GM19395 (cell line): Measurements from ENCODE around the gene ADGRV1.
"Not testable (repeated sequence)": the region's sequence is repeated elsewhere in the genome, so short reads cannot be mapped to it uniquely, and the experiment has no call there.

Experiments
- ATAC-seq: cut with Tn5 transposase; IDR thresholded peaks from one replicate; pipeline ENCODE4 v1.9.1; 2021; ENCODE audit warnings: mild to moderate bottlenecking, moderate library complexity; ENCODE audit not compliant: unreplicated experiment

Gene ADGRV1

GRCh38 chr5:90803381-90803780 is 244.8 kb downstream of the ADGRV1 start:
- no peak for ATAC-seq

GRCh38 chr5:90803876-90804275 is 245.3 kb downstream of the ADGRV1 start:
- no peak for ATAC-seq

GRCh38 chr5:90807496-90807895 is 248.9 kb downstream of the ADGRV1 start:
- no peak for ATAC-seq

- ATAC-seq: no peak
Observed at GRCh38 chr5:90809311-90810056, 250.9 kb downstream of the ADGRV1 start.

- ATAC-seq: no peak
Observed at GRCh38 chr5:90810211-90810610, 251.6 kb downstream of the ADGRV1 start.

GRCh38 chr5:90813392-90813791 is 254.8 kb downstream of the ADGRV1 start:
- no peak for ATAC-seq

GRCh38 chr5:90822062-90822461 is 263.5 kb downstream of the ADGRV1 start:
- ATAC-seq: not testable (repeated sequence)

GRCh38 chr5:90824436-90824835 is 265.8 kb downstream of the ADGRV1 start:
- ATAC-seq: no peak

GRCh38 chr5:90830058-90830457 is 271.5 kb downstream of the ADGRV1 start:
- no peak for ATAC-seq

GRCh38 chr5:90833753-90834152 is 275.2 kb downstream of the ADGRV1 start:
- no peak for ATAC-seq

GRCh38 chr5:90834711-90835110 is 276.1 kb downstream of the ADGRV1 start:
- ATAC-seq: no peak

- no peak for ATAC-seq
Observed at GRCh38 chr5:90843443-90843842, 284.8 kb downstream of the ADGRV1 start.

GRCh38 chr5:90844931-90845330 is 286.3 kb downstream of the ADGRV1 start:
- ATAC-seq: no peak

GRCh38 chr5:90845723-90846554 is 287.3 kb downstream of the ADGRV1 start:
- ATAC-seq: no peak

GRCh38 chr5:90847606-90848005 is 289.0 kb downstream of the ADGRV1 start:
- ATAC-seq: not testable (repeated sequence)

- ATAC-seq: no peak
Observed at GRCh38 chr5:90849939-90850338, 291.3 kb downstream of the ADGRV1 start.

- ATAC-seq: no peak
Observed at GRCh38 chr5:90852531-90852930, 293.9 kb downstream of the ADGRV1 start.

GRCh38 chr5:90853750-90854149 is 295.2 kb downstream of the ADGRV1 start:
- ATAC-seq: no peak

- no peak for ATAC-seq
Observed at GRCh38 chr5:90854169-90854568, 295.6 kb downstream of the ADGRV1 start.

- ATAC-seq: no peak
Observed at GRCh38 chr5:90855296-90856010, 296.9 kb downstream of the ADGRV1 start.

GRCh38 chr5:90861843-90862586 is 303.4 kb downstream of the ADGRV1 start:
- ATAC-seq: no peak
